ENCODE data around the gene ZNHIT2.
"Not testable (repeated sequence)": the region's sequence is repeated elsewhere in the genome, so short reads cannot be mapped to it uniquely, and the experiment has no call there.

The ZNHIT2 gene

GRCh38 chr11:65118891-65119669, 1.6 kb upstream of the ZNHIT2 start:
- DNase-seq: not testable (repeated sequence)

GRCh38 chr11:65118097-65118837, 766 bp upstream of the ZNHIT2 start:
- DNase-seq: no peak

GRCh38 chr11:65116370-65117205, 913 bp downstream of the ZNHIT2 start:
- DNase-seq: peak; percentile 44

GRCh38 chr11:65115361-65116082, 2.0 kb downstream of the ZNHIT2 start:
- DNase-seq: no peak

- no peak for DNase-seq
Observed at GRCh38 chr11:65114538-65115171, 2.8 kb downstream of the ZNHIT2 start.

- DNase-seq: no peak
Observed at GRCh38 chr11:65113839-65114238, 3.7 kb downstream of the ZNHIT2 start.

- no peak for DNase-seq
Observed at GRCh38 chr11:65113361-65113756, 4.1 kb downstream of the ZNHIT2 start.

- peak; percentile 76 for DNase-seq
Observed at GRCh38 chr11:65112546-65113360, 4.7 kb downstream of the ZNHIT2 start.

- peak; percentile 93 for DNase-seq
Observed at GRCh38 chr11:65111744-65112545, 5.6 kb downstream of the ZNHIT2 start, which contains the start of gene TM7SF2. TSS of gene TM7SF2 (plus strand) at chr11:65111872. CDS start at chr11:65112016, 144 bp downstream.

GRCh38 chr11:65111159-65111743, 6.2 kb downstream of the ZNHIT2 start:
- DNase-seq: no peak

- DNase-seq: peak; percentile 99
Observed at GRCh38 chr11:65110354-65110861, 7.1 kb downstream of the ZNHIT2 start.

GRCh38 chr11:65109231-65110198, 8.0 kb downstream of the ZNHIT2 start:
- DNase-seq: no peak

- DNase-seq: no peak
Observed at GRCh38 chr11:65108469-65109123, 8.9 kb downstream of the ZNHIT2 start.

- DNase-seq: no peak
Observed at GRCh38 chr11:65107751-65108468, 9.6 kb downstream of the ZNHIT2 start.

- no peak for DNase-seq
Observed at GRCh38 chr11:65107078-65107477, 10.4 kb downstream of the ZNHIT2 start.

GRCh38 chr11:65104628-65105027, 12.9 kb downstream of the ZNHIT2 start:
- no peak for DNase-seq

GRCh38 chr11:65103476-65103875, 14.0 kb downstream of the ZNHIT2 start:
- no peak for DNase-seq

Measured in T-helper 9 cell (primary cell).